IMR-90 (cell line): ENCODE results near the gene EPB41L4A. TPM values are rescaled to one million over a fixed set of nuclear protein-coding genes. Genes with fewer than 3 reads are reported as not detected.

ENCODE experiments used
- ATAC-seq: fragments of 200-7000 bp; cut with Tn5 transposase; 2 replicates; pipeline ENCODE4 v1.9.1; 2020; ENCODE audit warnings: low read depth, mild to moderate bottlenecking, moderate library complexity
- BruUV-seq: library from RNA; stranded (reverse); fragments of 400-500 nt; replicated peaks from 2 replicates; lab custom pipeline; 2021; lab: Mats Ljungman, UMichigan
- CTCF ChIA-PET: fragments of 300-600 bp; formaldehyde crosslinking; extraction: SDS; loops from one replicate; lab custom pipeline; 2021; ENCODE audit warnings: antibody characterized with exemption; lab: Yijun Ruan, JAX
- POLR2A ChIA-PET: fragments of 300-600 bp; sonication (Branson Sonifier 250); formaldehyde crosslinking; loops from one replicate; lab custom pipeline; 2022; ENCODE audit warnings: antibody characterized with exemption; ENCODE audit not compliant: unreplicated experiment; lab: Charles Lee
- DNase-seq: peaks from one replicate; pipeline ENCODE4 v3.0.0; 2013
- H2AFZ ChIP-seq: replicated peaks from 2 replicates; pipeline ENCODE3; 2013; ENCODE audit warnings: low read length, mild to moderate bottlenecking; ENCODE audit not compliant: poor library complexity
- H2AK5ac ChIP-seq: 2 replicates; pipeline ENCODE4 v1.6.1; 2013; ENCODE audit warnings: low read depth, low read length, inconsistent platforms
- H2AK9ac ChIP-seq: replicated peaks from 2 replicates; pipeline ENCODE3; 2013; ENCODE audit warnings: mild to moderate bottlenecking, low read depth, low read length, moderate library complexity; ENCODE audit not compliant: poor library complexity
- H2BK120ac ChIP-seq: 2 replicates; pipeline ENCODE4 v1.6.1; 2013; ENCODE audit warnings: low read depth, low read length, inconsistent platforms
- H2BK15ac ChIP-seq: 3 replicates; pipeline ENCODE4 v1.6.1; 2013; ENCODE audit warnings: low read depth, low read length, inconsistent platforms
- H2BK20ac ChIP-seq: 2 replicates; pipeline ENCODE4 v1.6.1; 2013; ENCODE audit warnings: low read depth, mild to moderate bottlenecking, inconsistent platforms, low read length, moderate library complexity
- H2BK5ac ChIP-seq: 2 replicates; pipeline ENCODE4 v1.6.1; 2013; ENCODE audit warnings: mild to moderate bottlenecking, low read depth, low read length, inconsistent platforms; ENCODE audit not compliant: poor library complexity, severe bottlenecking
- H3K14ac ChIP-seq: replicated peaks from 2 replicates; pipeline ENCODE4 v1.6.1; 2013; ENCODE audit warnings: low read depth, low read length, inconsistent platforms
- H3K18ac ChIP-seq: 2 replicates; pipeline ENCODE4 v1.6.1; 2013; ENCODE audit warnings: low read depth, low read length, control low read depth
- H3K23ac ChIP-seq: 2 replicates; pipeline ENCODE4 v1.6.1; 2013; ENCODE audit warnings: low read depth, low read length, inconsistent platforms
- H3K27ac ChIP-seq: 2 replicates; pipeline ENCODE4 v1.5.1; 2013; ENCODE audit warnings: mild to moderate bottlenecking, control low read depth, low read length; ENCODE audit not compliant: insufficient read depth
- H3K27me3 ChIP-seq: 2 replicates; pipeline ENCODE4 v1.6.1; 2013; ENCODE audit warnings: low read length; ENCODE audit not compliant: control insufficient read depth, insufficient read depth
- H3K36me3 ChIP-seq: 2 replicates; pipeline ENCODE4 v1.6.1; 2013; ENCODE audit warnings: low read length, mixed read lengths; ENCODE audit not compliant: control insufficient read depth, insufficient read depth
- H3K4ac ChIP-seq: 2 replicates; pipeline ENCODE4 v1.6.1; 2013; ENCODE audit warnings: low read depth, low read length, inconsistent platforms
- H3K4me1 ChIP-seq: 2 replicates; pipeline ENCODE4 v1.6.1; 2013; ENCODE audit warnings: low read length, mixed read lengths; ENCODE audit not compliant: control insufficient read depth, insufficient read depth
- H3K4me2 ChIP-seq: 2 replicates; pipeline ENCODE4 v1.6.1; 2013; ENCODE audit warnings: low read depth, mild to moderate bottlenecking, control low read depth, low read length, moderate library complexity
- H3K4me3 ChIP-seq: 2 replicates; pipeline ENCODE4 v1.5.1; 2013; ENCODE audit warnings: low read depth, mild to moderate bottlenecking, control low read depth, low read length, moderate library complexity; ENCODE audit not compliant: insufficient read depth
- H3K56ac ChIP-seq: 2 replicates; pipeline ENCODE4 v1.6.1; 2013; ENCODE audit warnings: low read length, inconsistent platforms; ENCODE audit not compliant: insufficient read depth; ENCODE audit errors: extremely low read depth
- H3K79me1 ChIP-seq, 2 experiments: 2 replicates each; pipeline ENCODE4 v1.6.1; 2013; ENCODE audit warnings: low read length in 2 of 2, inconsistent platforms in 1 of 2, low read depth in 1 of 2
- H3K9ac ChIP-seq: 2 replicates; pipeline ENCODE4 v1.6.1; 2013; ENCODE audit warnings: low read depth, low read length, control low read depth
- H3K9me1 ChIP-seq: 2 replicates; pipeline ENCODE4 v1.6.1; 2013; ENCODE audit warnings: low read length, inconsistent platforms; ENCODE audit not compliant: insufficient read depth
- H3K9me3 ChIP-seq: 2 replicates; pipeline ENCODE4 v1.6.1; 2013; ENCODE audit warnings: low read length; ENCODE audit not compliant: control insufficient read depth, insufficient read depth
- H4K20me1 ChIP-seq: 2 replicates; pipeline ENCODE4 v1.6.1; 2013; ENCODE audit warnings: low read length, inconsistent platforms; ENCODE audit not compliant: insufficient read depth
- H4K5ac ChIP-seq: 2 replicates; pipeline ENCODE4 v1.6.1; 2013; ENCODE audit warnings: mild to moderate bottlenecking, low read depth, low read length, control low read depth
- H4K8ac ChIP-seq, 2 experiments: 2 replicates each; pipeline ENCODE4 v1.6.1; 2013; ENCODE audit warnings: low read depth in 2 of 2, low read length in 2 of 2, control low read depth in 1 of 2, inconsistent platforms in 1 of 2
- H4K91ac ChIP-seq: 2 replicates; pipeline ENCODE4 v1.6.1; 2013; ENCODE audit warnings: low read depth, low read length, inconsistent platforms; ENCODE audit not compliant: insufficient read depth
- FOS ChIP-seq: fragments of 150-350 bp; IDR thresholded peaks from 2 replicates; pipeline ENCODE4 v1.6.1; 2016; ENCODE audit warnings: low read depth, low read length
- MAZ ChIP-seq: IDR thresholded peaks from 2 replicates; pipeline ENCODE4 v1.6.1; 2012; ENCODE audit warnings: low read depth, mild to moderate bottlenecking, low read length, improper control_type of control experiment, moderate library complexity, borderline replicate concordance
- MXI1 ChIP-seq: IDR thresholded peaks from 2 replicates; pipeline ENCODE4 v1.6.1; 2012; ENCODE audit warnings: low read depth, mild to moderate bottlenecking, low read length, moderate library complexity, borderline replicate concordance
- RCOR1 ChIP-seq: IDR thresholded peaks from 2 replicates; pipeline ENCODE4 v1.6.1; 2012; ENCODE audit warnings: mild to moderate bottlenecking, low read length, improper control_type of control experiment; ENCODE audit not compliant: insufficient replicate concordance
- WGBS, 2 experiments: methylation state at CpG; one replicate each; pipeline versions ENCODE4 v1.1.5 to v1.1.7; 2013; ENCODE audit warnings: missing lambda C conversion rate in 2 of 2; ENCODE audit not compliant: insufficient read length in 1 of 2; ENCODE audit errors: extremely low coverage in 2 of 2; 5-methylcytosine and 5-hydroxymethylcytosine counted together
- dilution Hi-C: fragments of 300-500 bp; cut with HindIII; formaldehyde crosslinking; loops from one replicate; pipeline ENCODE4 v1.14.3; 2018; ENCODE audit warnings: low sequenced_read_pairs; ENCODE audit not compliant: unreplicated experiment
- in situ Hi-C: fragments of 300-500 bp; cut with MboI; formaldehyde crosslinking; loops from 3 replicates; pipeline ENCODE4 v1.14.3; 2019; ENCODE audit warnings: low sequenced_read_pairs, inconsistent platforms, mixed read lengths
- intact Hi-C: fragments of 100-400 bp; cut with micrococcal nuclease; formaldehyde crosslinking; loops from 2 replicates; pipeline ENCODE4 v1.10.0; 2022
- polyA plus RNA-seq, 3 experiments: library from polyadenylated mRNA; depleted of rRNA; stranded (reverse); fragments of >200 nt; gene quantifications; 2 replicates each; pipeline ENCODE4 v1.2.3, GENCODE V29; 2012; ENCODE audit warnings: low replicate concordance in 1 of 3
- total RNA-seq: library from RNA; depleted of rRNA; stranded (reverse); fragments of >200 nt; gene quantifications from 2 replicates; pipeline ENCODE4 v1.2.3, GENCODE V29; 2012
- TF ChIP-seq, protein P1 (sequence below): fragments of 150-350 bp; IDR thresholded peaks from 2 replicates; pipeline ENCODE4 v1.6.1; 2016; ENCODE audit warnings: low read depth, mild to moderate bottlenecking, low read length, moderate library complexity, borderline replicate concordance

Gene EPB41L4A
- total and polyA plus RNA-seq, 2 of the 4 experiments (the other 2 are of a cell fraction): under 0.01 to 0.02 TPM

DNA sequence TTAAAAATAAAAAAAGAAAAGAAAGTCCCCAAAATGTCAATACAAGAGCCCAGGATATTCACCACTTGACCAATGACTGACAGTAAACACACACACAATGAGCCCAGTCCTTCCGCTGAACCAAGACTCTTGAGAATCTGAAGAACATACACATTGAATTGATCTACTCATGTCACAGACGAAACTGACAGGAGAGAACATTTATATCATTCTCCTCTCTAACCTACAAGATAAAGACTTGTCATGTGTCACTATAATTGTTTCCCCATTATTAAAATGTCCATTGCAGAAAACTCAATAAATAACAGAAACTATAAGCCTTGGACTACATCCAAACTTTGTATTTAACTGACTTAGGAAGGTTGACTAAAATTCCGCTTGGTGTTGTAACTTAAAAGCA, 296.7 kb downstream of the EPB41L4A start:
- H4K20me1 ChIP-seq: no peaks in the 10 kb centered on the region
- H4K91ac ChIP-seq: no peak overlapping the region
- H3K18ac ChIP-seq: no peak overlapping the region
- no peak overlapping the region for H3K9ac ChIP-seq
- no peaks in the 10 kb centered on the region for H3K27me3 ChIP-seq
- H3K4me1 ChIP-seq: no peaks in the 10 kb centered on the region
- BruUV-seq: no TSS peak
- no peak overlapping the region for H2AK9ac ChIP-seq
- no peak overlapping the region for H2AFZ ChIP-seq
- in situ Hi-C loops: no loop called here
- no peak overlapping the region for H2AK5ac ChIP-seq
- no peaks in the 10 kb centered on the region for H3K79me1 ChIP-seq
- no peak overlapping the region for H3K14ac ChIP-seq
- no peak overlapping the region for H2BK120ac ChIP-seq
- no peak overlapping the region for H3K23ac ChIP-seq
- H3K56ac ChIP-seq: no peak overlapping the region
- H3K27ac ChIP-seq: no peak overlapping the region
- intact Hi-C loops: no loop called here
- WGBS, 2 experiments: no CpG with 5 or more reads among the region's 3 CpGs
- ChIA-PET POLR2A (no interaction called here), CTCF (interaction anchor here (1.3 kb wide), 1 partner anchor 20 kb away, joined by 3 read pairs; no protein-coding TSS in a partner anchor)
- no peaks in the 10 kb centered on the region for H3K36me3 ChIP-seq
- H3K4ac ChIP-seq: no peak overlapping the region
- H3K4me2 ChIP-seq: no peak overlapping the region
- no peak overlapping the region for H4K5ac ChIP-seq
- H4K8ac ChIP-seq: no peak overlapping the region
- no peak overlapping the region for H2BK20ac ChIP-seq
- H2BK15ac ChIP-seq: no peak overlapping the region
- dilution Hi-C loops: no loop called here
- no peak overlapping the region for H2BK5ac ChIP-seq
- DNase-seq (no peak), ATAC-seq (no peak)
- H3K4me3 ChIP-seq: no peak overlapping the region
- peaks cover 6% of the 10 kb centered on the region for H3K9me3 ChIP-seq
- TF ChIP-seq, protein P1, sequence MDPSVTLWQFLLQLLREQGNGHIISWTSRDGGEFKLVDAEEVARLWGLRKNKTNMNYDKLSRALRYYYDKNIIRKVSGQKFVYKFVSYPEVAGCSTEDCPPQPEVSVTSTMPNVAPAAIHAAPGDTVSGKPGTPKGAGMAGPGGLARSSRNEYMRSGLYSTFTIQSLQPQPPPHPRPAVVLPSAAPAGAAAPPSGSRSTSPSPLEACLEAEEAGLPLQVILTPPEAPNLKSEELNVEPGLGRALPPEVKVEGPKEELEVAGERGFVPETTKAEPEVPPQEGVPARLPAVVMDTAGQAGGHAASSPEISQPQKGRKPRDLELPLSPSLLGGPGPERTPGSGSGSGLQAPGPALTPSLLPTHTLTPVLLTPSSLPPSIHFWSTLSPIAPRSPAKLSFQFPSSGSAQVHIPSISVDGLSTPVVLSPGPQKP: no peak
- TF ChIP-seq MAZ (no peak), RCOR1 (no peak), MXI1 (no peak), FOS (no peak)
- no peaks in the 10 kb centered on the region for H3K9me1 ChIP-seq
